Inflammatory macrophage (primary cell): ENCODE measurements around the gene RASA4.
"Not testable (repeated sequence)": the region's sequence is repeated elsewhere in the genome, so short reads cannot be mapped to it uniquely, and the experiment has no call there.

Experiments used
- DNase-seq, 2 donors: peaks; one replicate each; pipeline ENCODE4 v3.0.0-alpha.2; 2020 to 2022

Gene RASA4

DNA sequence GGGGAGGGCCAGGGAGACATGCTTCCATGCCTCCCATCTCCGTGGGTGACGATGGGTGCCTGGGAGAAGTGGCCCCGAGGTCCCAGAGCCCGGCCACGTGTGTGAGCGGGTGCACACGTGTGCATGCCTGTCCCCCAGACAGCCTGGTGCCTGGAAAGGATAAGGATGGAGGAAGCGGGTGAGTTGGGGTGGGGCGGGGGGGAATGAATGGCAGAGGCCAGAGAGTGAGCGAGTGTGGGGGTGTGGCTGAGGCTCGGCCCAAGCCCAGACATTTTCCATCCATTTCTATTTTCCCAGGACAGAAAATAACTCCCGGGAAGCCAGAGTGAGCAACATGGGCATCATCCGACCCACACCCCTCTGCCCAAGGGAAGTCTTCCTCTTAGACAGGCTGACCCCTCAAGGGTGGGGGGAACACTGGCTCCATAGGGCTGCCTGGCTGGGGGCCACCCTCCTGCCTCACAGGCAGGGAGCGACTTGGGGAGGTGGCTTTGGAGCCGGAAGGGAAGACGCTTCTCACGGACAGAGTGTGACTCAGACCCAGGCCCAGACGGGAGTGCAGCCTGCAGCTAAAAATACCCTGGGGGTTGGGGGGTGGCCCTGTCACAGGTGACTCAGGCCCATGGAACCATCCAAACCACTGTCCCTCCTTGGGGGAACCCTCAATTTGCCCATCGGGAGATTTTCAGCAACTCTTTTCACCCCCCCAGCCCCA lies 12.0 kb downstream of the RASA4 start:
- DNase-seq, result not testable (repeated sequence)

DNA sequence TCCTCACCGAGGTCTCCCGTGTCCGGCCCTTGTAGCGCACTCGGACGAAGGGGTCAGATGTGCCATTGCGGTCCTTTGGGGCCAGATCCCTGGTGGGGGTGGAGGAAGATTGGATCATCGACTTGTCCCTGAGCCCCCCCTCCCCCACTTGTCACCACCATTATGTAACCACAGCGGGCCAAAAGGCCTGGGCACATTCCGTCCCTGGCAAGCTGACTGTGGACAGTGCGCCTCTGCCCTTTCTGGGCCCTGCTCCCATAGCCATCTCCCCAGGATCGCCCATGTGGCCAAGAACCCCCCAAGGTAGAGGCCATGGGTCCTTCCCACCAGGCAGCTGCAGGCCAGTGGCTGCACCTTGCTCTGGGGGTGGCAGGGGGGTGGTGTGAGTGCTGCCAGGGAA lies 14.2 kb downstream of the RASA4 start:
- not testable (repeated sequence) for DNase-seq

DNA sequence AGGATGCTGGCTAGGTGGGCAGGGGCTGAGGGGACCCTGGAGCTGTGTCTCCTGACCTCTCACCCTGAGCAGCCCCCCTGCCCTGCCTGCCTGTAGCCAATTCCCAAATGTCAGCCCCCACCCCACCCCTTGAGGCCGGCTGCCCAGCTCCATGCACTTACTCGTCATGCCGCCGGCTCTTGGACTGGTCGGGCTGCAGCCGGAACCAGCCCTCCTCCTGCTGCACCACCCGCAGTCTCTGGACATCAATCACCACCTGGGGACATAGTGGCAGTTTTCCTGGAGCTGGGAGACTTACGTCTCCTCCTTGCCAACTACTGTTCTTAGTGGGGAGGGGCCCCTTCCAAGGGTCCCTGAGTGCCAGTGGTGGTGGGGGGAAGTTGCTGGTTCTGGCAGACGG lies 16.9 kb downstream of the RASA4 start:
- not testable (repeated sequence) for DNase-seq

DNA sequence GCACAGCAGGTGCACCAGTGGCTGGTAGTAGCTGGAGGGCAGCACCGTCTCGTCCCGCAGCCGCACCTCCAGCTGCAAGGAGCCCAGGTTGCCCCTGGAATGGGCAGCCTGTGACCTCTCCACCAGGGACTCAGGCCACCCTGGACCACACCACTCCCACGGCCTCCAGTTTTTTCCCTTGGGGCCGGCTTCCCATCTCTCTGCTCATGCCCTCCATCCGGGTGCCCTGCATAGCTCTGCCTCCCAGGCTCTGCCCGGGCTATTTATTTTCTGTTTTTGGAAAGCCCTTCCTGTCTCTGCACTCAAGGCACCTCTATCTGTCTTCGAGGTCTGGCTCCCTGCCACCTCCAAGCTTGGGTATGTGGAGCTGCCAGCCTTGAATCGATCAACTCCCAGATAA lies 20.5 kb downstream of the RASA4 start:
- not testable (repeated sequence) for DNase-seq

DNA sequence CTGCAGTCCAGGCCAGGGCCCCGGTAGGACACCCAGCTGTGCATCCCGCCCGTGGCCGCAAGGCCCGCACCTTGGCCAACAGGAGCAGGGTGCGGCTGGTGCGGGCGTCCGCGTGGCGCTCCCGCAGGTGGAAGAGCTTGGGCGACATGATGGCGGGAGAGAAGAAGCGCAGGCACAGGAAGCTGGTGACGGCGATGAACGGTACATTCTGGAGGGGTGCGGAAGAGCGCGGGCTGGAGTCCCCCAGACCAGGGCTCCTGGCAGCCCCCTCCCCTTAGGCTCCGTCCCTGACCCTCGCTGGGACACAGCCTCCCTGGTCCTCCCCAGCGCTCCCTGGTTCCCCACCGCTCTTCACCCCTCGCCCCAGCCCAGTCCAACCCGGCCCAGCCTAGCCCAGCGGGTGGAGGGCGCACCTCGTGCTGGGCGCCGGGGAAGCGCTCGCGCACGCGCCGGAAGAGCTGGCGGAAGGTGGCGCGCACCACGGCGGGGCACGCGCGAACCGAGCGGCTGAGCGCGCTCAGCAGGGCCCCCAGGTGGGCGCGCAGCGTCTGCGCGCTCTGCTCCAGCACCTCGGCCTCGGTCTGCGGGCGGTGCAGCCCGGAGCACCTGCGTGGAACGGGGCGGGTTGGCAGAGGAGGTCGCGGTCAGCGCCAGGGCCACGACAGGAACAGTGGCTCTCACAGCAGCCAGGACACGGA lies 22.8 kb downstream of the RASA4 start:
- not testable (repeated sequence) for DNase-seq

DNA sequence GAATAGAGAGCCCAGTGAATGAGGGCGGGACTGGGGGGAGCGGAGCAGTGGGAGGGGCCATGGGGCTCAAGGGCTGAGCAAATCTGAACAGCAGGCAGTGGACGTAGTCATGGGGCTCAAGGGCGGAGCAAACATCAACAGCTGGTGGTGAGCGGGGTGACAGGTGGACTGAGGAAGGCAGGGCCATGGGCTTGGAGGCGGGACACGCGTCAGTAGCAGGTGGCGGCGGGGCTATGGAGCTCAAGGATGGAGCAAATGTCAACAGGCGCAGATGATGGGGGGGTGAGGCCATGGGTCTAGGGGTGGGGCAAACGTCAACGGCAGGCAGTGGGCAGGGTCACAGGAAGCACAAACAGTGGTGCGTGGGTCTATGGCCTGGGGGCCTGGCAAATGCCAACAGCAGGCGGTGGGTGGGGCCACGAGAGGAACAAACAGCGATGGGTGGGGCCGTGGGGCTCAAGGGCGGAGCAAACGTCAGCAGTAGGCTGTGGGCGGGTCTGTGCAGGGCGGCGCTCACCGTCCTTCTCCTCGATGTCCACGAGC lies 24.0 kb downstream of the RASA4 start:
- DNase-seq, result not testable (repeated sequence)

DNA sequence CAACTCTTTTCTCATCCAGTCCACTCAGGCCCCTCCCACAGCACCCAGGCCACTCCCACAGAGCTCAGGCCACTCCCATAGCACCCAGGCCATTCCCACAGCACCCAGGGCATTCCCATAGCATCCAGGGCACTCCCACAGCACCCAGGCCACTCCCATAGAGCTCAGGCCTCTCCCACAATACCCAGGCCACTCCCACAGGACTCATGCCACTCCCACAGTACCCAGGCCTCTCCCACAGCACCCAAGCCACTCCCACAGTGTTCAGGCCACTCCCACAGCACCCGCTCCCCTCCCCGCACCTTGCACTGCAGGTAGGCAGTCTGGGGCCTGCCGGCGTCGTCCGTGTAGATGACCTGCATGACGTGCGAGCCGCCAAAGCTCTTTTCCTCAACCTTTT lies 26.7 kb downstream of the RASA4 start:
- DNase-seq, result not testable (repeated sequence)

DNA sequence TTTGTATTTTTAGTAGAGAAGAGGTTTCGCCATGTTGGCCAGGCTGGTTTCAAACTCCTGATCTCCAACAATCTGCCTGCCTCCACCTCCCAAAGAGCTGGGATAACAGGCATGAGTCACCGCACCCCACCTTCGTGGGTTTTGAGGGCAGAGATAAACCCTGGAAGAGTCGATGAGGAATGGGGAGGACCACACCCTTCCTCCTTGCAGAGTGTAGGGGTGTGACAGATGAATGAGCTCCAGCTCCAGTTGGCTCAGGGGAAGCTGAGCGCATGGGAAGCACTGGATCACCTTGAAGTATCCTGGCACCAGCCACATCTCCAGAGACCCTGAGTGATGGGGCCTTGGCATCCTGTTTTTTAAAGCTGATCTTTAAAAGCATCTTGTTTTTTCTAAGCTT lies 33.1 kb downstream of the RASA4 start:
- DNase-seq, result not testable (repeated sequence)

DNA sequence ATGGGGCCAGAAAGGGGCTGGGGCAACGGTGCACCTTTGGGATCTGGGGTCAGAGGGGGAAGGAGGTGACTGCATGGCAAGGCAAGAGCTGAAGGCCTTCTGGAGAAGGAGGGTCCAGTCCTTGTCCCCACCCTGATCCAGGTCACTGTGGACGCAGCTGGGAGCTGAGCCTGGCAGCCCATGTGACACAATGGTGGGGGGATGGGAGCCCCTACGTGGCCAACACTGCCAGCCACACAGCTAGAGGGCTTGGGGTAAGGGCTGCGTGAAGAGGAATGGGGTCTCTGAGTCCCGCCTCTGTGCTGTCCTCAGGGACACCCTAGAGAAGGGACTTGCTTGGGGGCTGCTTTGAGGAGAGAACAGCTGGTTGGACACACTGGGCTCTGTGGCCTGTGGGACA lies 34.8 kb downstream of the RASA4 start:
- not testable (repeated sequence) for DNase-seq

DNA sequence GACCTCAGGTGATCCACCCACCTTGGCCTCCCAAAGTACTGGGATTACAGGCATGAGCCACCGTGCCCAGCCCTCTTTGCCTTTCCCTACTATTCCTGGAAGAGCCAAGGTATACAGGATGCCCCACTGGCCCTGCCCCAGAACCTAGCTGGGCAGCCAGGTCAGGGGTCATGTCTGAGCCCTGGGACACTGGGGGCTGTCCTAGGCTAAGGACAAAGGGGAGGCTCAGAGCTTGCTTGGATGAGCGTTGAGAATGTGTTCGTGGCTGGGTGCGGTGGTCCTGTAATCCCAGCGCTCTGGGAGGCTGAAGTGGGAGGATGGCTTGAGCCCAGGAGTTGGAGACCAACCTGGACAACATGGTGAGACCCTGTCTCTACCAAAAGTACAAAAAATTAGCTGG lies 38.1 kb downstream of the RASA4 start:
- not testable (repeated sequence) for DNase-seq

DNA sequence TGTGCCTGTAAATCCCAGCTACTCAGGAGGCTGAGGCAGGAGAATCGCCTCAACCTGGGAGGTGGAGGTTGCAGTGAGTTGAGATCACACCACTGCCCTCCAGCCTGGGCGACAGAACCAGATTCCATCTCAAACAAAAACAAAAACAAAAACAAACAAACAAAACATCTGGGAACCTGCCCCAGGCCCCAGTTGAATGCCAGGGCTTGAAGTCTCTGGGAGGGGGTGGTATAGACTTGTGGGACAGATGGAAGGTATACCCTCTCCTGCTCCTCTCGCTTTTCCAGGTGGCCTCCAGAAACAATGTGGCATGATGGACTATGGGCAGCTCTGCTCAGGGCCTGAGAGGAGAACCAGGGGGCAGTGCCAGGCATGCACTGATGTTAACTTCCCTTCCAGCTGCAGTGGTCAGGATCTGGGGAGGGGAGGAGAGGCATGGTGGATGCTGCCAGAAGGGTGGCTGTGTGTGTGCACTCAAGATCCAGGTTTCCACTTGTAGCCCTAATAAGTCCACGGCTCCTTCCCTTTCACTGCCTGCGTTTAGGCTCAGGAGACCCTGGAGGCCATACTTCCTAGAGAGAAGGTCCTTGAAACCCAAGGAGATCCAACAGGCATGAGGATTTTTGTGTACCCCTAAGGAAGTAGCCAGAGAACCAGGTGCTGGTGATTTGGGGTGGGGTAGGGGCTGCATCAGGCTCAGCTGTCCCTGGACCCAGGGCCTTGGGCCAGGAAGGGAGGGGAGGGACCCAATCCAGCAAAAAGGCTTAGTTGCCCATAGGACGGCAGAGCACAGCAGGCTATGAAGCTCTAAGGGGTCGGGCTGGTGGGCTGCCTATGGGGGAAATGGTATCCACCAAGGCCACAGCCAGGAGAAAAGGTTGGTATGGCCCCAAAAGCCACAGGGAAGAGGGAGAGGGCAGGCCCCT lies 39.0 kb downstream of the RASA4 start:
- DNase-seq, result not testable (repeated sequence)

DNA sequence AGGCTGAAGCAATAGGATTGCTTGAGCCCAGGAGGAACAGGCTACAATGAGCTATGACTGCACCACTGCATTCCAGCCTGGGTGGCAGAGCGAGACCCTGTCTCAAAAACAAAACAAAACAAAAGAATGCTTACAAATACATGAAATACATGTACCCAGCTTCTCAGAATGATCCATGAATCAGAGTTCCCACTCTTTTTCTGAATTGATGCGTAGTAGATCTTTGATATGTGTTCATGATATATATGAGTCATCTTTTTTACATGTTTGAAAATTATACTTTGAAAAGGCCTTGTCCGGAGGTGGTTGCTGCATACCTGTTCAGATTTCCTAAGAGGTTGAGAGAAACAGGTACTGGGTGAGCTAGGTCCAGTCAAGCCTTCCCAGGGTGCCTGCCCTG lies 40.2 kb downstream of the RASA4 start:
- DNase-seq, result not testable (repeated sequence)

DNA sequence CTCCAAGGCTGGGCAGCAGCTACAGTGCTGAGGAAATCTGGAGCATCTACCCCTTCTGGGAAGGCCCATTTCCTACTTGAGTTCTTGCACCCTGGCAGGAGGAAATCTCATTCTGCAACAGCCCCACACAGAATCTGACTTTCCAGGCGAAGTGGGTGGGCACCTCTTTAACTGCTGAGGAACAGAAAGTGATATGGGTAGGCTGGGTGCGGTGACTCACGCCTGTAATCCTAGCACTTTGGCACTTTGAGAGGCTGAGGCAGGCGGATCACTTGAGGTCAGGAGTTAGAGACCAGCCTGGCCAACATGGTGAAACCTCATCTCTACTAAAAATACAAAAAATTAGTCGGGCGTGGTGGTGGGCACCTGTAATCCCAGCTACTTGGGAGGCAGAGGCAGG lies 41.9 kb downstream of the RASA4 start:
- not testable (repeated sequence) for DNase-seq

DNA sequence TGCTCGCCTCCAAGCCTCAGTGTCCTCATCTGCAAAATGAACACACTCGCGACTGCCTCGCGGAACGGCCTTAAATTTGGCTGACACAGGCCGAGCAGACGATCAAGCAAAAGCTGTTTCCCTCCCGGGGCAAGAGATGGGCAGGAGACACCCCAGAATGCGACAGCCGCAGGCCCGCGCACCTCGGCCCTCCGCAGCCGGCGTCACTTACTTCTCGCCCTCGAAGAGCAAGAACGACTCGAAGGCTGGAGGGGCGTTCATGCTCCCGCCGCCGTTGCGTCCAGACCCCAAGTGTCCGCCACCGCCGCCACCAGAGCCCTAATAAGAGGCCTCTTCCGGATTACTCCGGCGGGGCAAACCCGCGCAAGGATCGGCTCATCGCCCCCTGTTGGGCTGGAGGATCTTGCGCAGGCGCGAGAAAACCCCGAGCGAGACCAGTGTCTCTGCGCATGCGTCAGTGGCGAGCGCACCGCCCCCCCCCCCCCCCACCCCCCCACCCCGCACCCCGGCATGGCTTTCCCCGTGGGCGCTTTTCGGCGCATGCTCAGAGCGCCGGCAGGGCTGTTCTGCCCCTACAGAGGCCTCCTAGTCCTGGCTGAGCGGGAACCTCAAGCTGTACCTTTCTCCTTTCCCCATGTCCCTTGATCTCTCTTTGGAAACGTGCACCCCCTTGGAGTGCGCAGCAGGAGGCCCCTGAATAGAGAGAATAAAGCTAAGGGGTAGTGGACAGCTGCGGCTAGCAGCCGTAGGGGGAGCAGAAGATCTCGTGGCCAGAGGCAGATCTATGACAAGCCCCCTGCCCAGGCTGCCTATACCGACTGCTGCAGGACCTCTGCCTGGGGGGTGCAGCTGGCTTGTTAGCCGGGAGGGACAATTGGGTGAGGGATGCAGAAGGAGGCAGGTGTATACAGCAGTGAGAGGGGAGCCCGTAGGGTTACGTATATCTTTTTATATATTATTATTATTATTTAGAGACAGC lies 44.0 kb downstream of the RASA4 start, which contains the start of gene POLR2J3:
Gene POLR2J3, minus strand, starts transcription at position 323 of the 979 bp plus-strand sequence. Its CDS starts 62 bp downstream, at position 261.
- DNase-seq, result not testable (repeated sequence)

DNA sequence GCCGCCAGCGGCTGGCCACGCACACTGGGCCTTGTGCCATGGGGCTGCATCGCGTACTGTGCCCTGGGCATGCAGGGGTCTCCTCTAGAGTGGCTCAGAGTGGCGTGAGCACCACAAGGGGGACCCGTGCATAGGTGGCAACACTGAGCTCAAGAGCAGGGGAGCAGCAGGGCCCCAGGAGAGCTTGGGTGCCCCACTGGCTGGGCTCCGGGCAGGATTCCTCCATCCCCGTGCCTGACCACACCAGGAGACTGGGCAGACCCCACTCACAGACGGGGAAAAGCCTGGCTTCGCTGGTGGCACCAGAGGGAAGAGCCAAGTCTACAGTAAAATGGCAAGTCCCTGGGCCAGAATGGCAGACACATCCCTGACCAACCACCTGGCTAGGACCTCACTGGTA lies 47.9 kb downstream of the RASA4 start:
- not testable (repeated sequence) for DNase-seq

DNA sequence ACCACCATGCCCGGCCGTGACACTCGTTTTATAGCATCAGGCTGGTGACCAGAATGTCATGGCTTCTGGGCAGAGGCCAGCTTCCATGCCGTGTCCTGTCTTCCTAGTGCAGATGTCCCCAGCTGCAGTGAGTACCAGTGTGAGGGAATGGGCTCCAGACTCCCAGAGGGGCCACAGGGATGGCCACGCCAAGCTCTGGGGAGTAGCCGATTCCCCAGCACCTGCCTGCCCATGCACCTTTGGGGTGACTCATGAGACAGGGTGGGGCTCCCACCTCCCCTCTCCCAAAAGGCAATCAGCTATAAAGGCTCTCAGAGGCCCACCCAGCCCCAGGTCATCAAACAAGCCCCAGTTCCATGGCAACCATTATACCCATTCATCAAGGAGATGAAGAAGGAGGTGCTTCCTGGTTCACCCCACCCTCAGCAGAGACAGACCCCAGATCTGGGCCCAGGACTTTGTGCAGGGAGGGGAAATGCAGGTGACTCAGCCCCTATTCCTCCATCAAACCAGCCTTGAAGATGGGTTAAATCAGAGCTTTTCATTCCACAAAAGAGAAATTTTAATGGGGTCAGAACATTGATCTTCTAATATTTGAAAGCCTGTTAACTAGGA lies 65.6 kb downstream of the RASA4 start, which contains the start of gene SPDYE2:
Gene SPDYE2, plus strand, starts transcription at position 419 of the 615 bp plus-strand sequence. CDS start 2,030 bp downstream, outside the sequence.
- DNase-seq, result not testable (repeated sequence)

DNA sequence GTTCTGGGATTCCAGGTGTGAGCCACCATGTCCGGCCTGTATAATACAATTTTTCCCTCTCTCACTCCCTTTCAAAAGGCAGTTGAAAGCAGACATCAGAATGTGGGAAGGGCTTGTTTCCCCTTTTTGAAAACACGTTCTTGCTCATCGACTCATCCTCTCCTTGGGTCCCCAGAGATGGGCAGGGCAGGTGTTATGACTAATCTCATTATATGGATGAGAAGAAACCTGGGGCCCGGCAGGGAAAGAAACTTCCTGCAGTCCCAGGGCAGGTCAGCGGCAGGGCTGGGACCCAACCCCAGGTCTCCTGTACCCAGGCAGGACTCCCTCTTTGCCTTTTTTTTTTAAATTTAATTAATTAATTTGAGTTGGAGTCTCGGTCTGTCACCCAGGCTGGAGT lies 70.2 kb downstream of the RASA4 start:
- DNase-seq, result not testable (repeated sequence)

DNA sequence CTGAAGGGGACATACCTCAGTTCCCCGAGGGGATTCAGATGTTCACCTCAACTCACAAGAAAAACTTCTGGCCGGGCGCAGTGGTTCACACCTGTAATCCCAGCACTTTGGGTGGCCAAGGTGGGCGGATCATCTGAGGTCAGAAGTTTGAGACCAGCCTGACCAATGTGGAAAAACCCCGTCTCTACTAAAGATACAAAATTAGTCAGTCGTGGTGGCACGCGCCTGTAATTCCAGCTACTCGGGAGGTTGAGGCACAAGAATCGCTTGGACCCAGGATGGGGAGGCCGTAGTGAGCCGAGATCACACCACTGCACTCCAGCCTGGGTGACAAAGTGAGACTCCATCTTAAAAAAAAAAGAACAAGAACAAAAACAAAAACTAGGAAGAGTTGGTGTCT lies 71.3 kb downstream of the RASA4 start:
- DNase-seq, result not testable (repeated sequence)

DNA sequence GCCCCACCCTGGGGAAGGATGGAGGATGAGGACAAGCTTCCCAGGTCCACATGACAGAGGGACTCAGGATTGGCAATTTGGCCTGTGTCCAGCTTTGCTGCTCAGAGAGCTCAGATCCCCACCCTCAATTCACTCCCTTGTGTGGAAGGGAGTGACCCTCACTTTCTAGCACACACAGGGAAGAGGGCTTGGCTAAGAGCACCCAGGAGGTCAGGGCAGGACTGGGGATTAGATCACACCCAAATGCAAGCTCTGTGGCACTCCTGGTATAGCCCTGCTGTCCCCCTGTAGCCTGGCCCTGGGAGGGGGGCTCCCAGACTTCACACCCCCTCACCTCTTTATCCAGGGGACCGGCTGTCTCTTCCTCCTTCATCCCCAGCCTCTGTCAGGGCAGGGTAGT lies 72.2 kb downstream of the RASA4 start:
- not testable (repeated sequence) for DNase-seq

DNA sequence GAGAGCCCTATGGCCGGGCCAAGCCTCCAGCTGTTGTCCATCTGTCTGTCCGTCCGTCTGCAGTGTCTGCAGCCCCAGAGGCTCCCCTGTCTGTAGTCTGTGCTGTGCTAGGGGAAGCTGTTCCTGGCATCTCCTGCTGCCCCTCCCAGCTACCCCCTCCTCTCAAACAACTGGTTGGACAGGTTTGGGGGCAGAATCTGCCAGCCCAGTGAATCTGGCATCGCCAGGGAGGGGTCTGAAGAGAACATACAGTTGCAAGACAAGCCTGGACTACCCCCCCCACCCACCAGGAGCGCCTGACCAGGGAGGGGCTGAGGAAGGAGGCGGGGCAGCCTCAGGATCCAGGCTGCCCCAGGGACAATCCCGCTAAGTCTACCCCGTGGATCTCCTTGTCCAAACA lies 73.0 kb downstream of the RASA4 start, which contains the start of gene UPK3BL2:
Gene UPK3BL2, minus strand, starts transcription at position 101 of the 400 bp plus-strand sequence. Its CDS starts 60 bp downstream, at position 41.
- DNase-seq, result not testable (repeated sequence)
